Activated T-cell treated with anti-CD3 and anti-CD28 coated beads, Interleukin-2, amount 50 U/mL, for 4 hours (primary cell): ENCODE data around the gene WDR41. TPM values are rescaled to one million over a fixed set of nuclear protein-coding genes. Genes with fewer than 3 reads are reported as not detected.
"Not testable (repeated sequence)": the region's sequence is repeated elsewhere in the genome, so short reads cannot be mapped to it uniquely, and the experiment has no call there.

Experiments
- ATAC-seq, 2 donors: fragments of 200-7000 bp; cut with Tn5 transposase; one replicate each; pipeline ENCODE4 v1.10.0; 2021
- DNase-seq: peaks from one replicate; pipeline ENCODE4 v3.0.0-alpha.2; 2020
- H3K27me3 Mint-ChIP-seq: one replicate; pipeline ENCODE4 v1.8.0; 2021; ENCODE audit warnings: low read depth, mixed read lengths
- H3K36me3 Mint-ChIP-seq: one replicate; pipeline ENCODE4 v1.8.0; 2022; ENCODE audit warnings: mixed read lengths; ENCODE audit not compliant: insufficient read depth
- H3K4me1 Mint-ChIP-seq: one replicate; pipeline ENCODE4 v1.8.0; 2021; ENCODE audit warnings: low read depth, mixed read lengths
- H3K4me3 Mint-ChIP-seq: one replicate; pipeline ENCODE4 v1.8.0; 2021; ENCODE audit warnings: mild to moderate bottlenecking, moderate library complexity, mixed read lengths
- H3K9me3 Mint-ChIP-seq: one replicate; pipeline ENCODE4 v1.8.0; 2021; ENCODE audit warnings: mixed read lengths
- total RNA-seq, 3 donors: library from RNA; stranded (reverse); gene quantifications; one replicate each; pipeline ENCODE4 v1.2.1, GENCODE V29; 2021

Gene WDR41
- 10 to 100 TPM; 11.5 to 17.9 (median 12.8) TPM for total RNA-seq

- peaks cover 21% of the 10 kb centered on the region for H3K4me1 Mint-ChIP-seq
- peak; percentile 90 to 91 for ATAC-seq
- H3K36me3 Mint-ChIP-seq: no peaks in the 10 kb centered on the region
- peaks cover 26% of the 10 kb centered on the region for H3K27me3 Mint-ChIP-seq
- DNase-seq: peak; percentile 86
- H3K4me3 Mint-ChIP-seq: peak within 1 kb of the TSS; percentile 84
- H3K9me3 Mint-ChIP-seq: no peaks in the 10 kb centered on the region
Measured at GRCh38 chr5:77491783-77492652, at the start of gene WDR41. WDR41 (minus strand) TSS chr5:77492316; CDS start chr5:77492220, 96 bp downstream.

- Mint-ChIP-seq H3K36me3 (no peaks in the 10 kb centered on the region), H3K9me3 (peaks cover 5% of the 10 kb centered on the region), H3K4me1 (no peaks in the 10 kb centered on the region), H3K4me3 (no peak overlapping the region), H3K27me3 (peaks cover 18% of the 10 kb centered on the region)
- no peak for DNase-seq
- ATAC-seq: no peak
Measured at GRCh38 chr5:77531297-77531696, 39.2 kb upstream of the WDR41 start.

GRCh38 chr5:77518304-77518703, 26.2 kb upstream of the WDR41 start:
- Mint-ChIP-seq H3K4me3 (no peak overlapping the region), H3K4me1 (no peaks in the 10 kb centered on the region), H3K9me3 (no peaks in the 10 kb centered on the region), H3K27me3 (peaks cover 18% of the 10 kb centered on the region), H3K36me3 (no peaks in the 10 kb centered on the region)
- ATAC-seq: no peak
- DNase-seq: no peak

- no peaks in the 10 kb centered on the region for H3K9me3 Mint-ChIP-seq
- no peak for ATAC-seq
Measured at GRCh38 chr5:77514457-77514856, 22.3 kb upstream of the WDR41 start.

GRCh38 chr5:77513321-77513720, 21.2 kb upstream of the WDR41 start:
- Mint-ChIP-seq H3K9me3 (no peaks in the 10 kb centered on the region), H3K36me3 (no peaks in the 10 kb centered on the region), H3K27me3 (peaks cover 23% of the 10 kb centered on the region), H3K4me1 (no peaks in the 10 kb centered on the region), H3K4me3 (no peak overlapping the region)
- ATAC-seq (no peak), DNase-seq (no peak)

More at GRCh38 chr5:77514457-77514856, 22.3 kb upstream of the WDR41 start:
- Mint-ChIP-seq H3K4me1 (no peaks in the 10 kb centered on the region), H3K36me3 (no peaks in the 10 kb centered on the region), H3K27me3 (peaks cover 15% of the 10 kb centered on the region), H3K4me3 (no peak overlapping the region)
- no peak for DNase-seq

GRCh38 chr5:77501132-77501531, 9.0 kb upstream of the WDR41 start:
- ATAC-seq, H3K4me1 Mint-ChIP-seq, H3K4me3 Mint-ChIP-seq, DNase-seq, H3K36me3 Mint-ChIP-seq: not testable (repeated sequence)
- Mint-ChIP-seq H3K27me3 (peaks cover 31% of the 10 kb centered on the region), H3K9me3 (peaks cover 11% of the 10 kb centered on the region)

- Mint-ChIP-seq H3K4me3 (no peak overlapping the region), H3K36me3 (peaks cover 1% of the 10 kb centered on the region), H3K9me3 (peaks cover 11% of the 10 kb centered on the region), H3K27me3 (peaks cover 40% of the 10 kb centered on the region), H3K4me1 (peaks cover 6% of the 10 kb centered on the region)
- DNase-seq: no peak
- ATAC-seq: no peak
Measured at GRCh38 chr5:77499973-77500372, 7.9 kb upstream of the WDR41 start.

GRCh38 chr5:77499441-77499840, 7.3 kb upstream of the WDR41 start:
- Mint-ChIP-seq H3K36me3 (peaks cover 1% of the 10 kb centered on the region), H3K4me3 (no peak overlapping the region), H3K27me3 (peaks cover 44% of the 10 kb centered on the region), H3K4me1 (peaks cover 8% of the 10 kb centered on the region), H3K9me3 (peaks cover 11% of the 10 kb centered on the region)
- no peak for ATAC-seq
- DNase-seq: no peak

GRCh38 chr5:77498952-77499351, 6.8 kb upstream of the WDR41 start:
- H3K4me3 Mint-ChIP-seq: no peak overlapping the region
- DNase-seq (no peak), ATAC-seq (no peak)
- H3K27me3 Mint-ChIP-seq: peaks cover 43% of the 10 kb centered on the region
- H3K4me1 Mint-ChIP-seq: peaks cover 8% of the 10 kb centered on the region
- peaks cover 1% of the 10 kb centered on the region for H3K36me3 Mint-ChIP-seq
- H3K9me3 Mint-ChIP-seq: peaks cover 11% of the 10 kb centered on the region

GRCh38 chr5:77494935-77495334, 2.8 kb upstream of the WDR41 start:
- Mint-ChIP-seq H3K4me1 (peaks cover 20% of the 10 kb centered on the region), H3K4me3 (no peak overlapping the region), H3K36me3 (no peaks in the 10 kb centered on the region), H3K27me3 (peaks cover 28% of the 10 kb centered on the region), H3K9me3 (no peaks in the 10 kb centered on the region)
- DNase-seq (no peak), ATAC-seq (no peak)

GRCh38 chr5:77492653-77493000, 511 bp upstream of the WDR41 start:
- no peaks in the 10 kb centered on the region for H3K9me3 Mint-ChIP-seq
- DNase-seq (no peak), ATAC-seq (peak; percentile 5 to 6)
- H3K36me3 Mint-ChIP-seq: no peaks in the 10 kb centered on the region
- peak overlapping the region; percentile 84 for H3K4me3 Mint-ChIP-seq
- peaks cover 21% of the 10 kb centered on the region for H3K4me1 Mint-ChIP-seq
- peaks cover 26% of the 10 kb centered on the region for H3K27me3 Mint-ChIP-seq

- Mint-ChIP-seq H3K27me3 (peaks cover 15% of the 10 kb centered on the region), H3K4me1 (peaks cover 21% of the 10 kb centered on the region), H3K4me3 (peak overlapping the region; percentile 84)
- not testable (repeated sequence) for H3K9me3 Mint-ChIP-seq, ATAC-seq, H3K36me3 Mint-ChIP-seq, DNase-seq
Measured at GRCh38 chr5:77490741-77491344, 1.3 kb downstream of the WDR41 start.

- no peaks in the 10 kb centered on the region for H3K9me3 Mint-ChIP-seq
- no peak for DNase-seq
- no peak overlapping the region for H3K4me3 Mint-ChIP-seq
- ATAC-seq: no peak
- H3K27me3 Mint-ChIP-seq: no peaks in the 10 kb centered on the region
- H3K4me1 Mint-ChIP-seq: peaks cover 11% of the 10 kb centered on the region
- peaks cover 21% of the 10 kb centered on the region for H3K36me3 Mint-ChIP-seq
Measured at GRCh38 chr5:77486344-77486962, 5.7 kb downstream of the WDR41 start.

GRCh38 chr5:77483682-77484081, 8.4 kb downstream of the WDR41 start:
- no peak for DNase-seq
- no peaks in the 10 kb centered on the region for H3K9me3 Mint-ChIP-seq
- H3K4me1 Mint-ChIP-seq: no peaks in the 10 kb centered on the region
- H3K4me3 Mint-ChIP-seq: no peak overlapping the region
- no peak for ATAC-seq
- H3K27me3 Mint-ChIP-seq: no peaks in the 10 kb centered on the region
- H3K36me3 Mint-ChIP-seq: peaks cover 21% of the 10 kb centered on the region
